GM23248 (cell line): ENCODE data around the gene SIGLEC12. TPM values are rescaled to one million over a fixed set of nuclear protein-coding genes. Genes with fewer than 3 reads are reported as not detected.

Experiments
- DNase-seq: peaks from one replicate; pipeline ENCODE4 v3.0.0-alpha.2; 2015
- H2AFZ ChIP-seq: fragments of 200-600 bp; sonication (generic); 2 replicates; pipeline ENCODE4 v1.6.1; 2016; ENCODE audit warnings: antibody characterized with exemption
- H3F3A ChIP-seq: fragments of 200-600 bp; sonication (generic); 2 replicates; pipeline ENCODE4 v1.6.1; 2016; ENCODE audit warnings: mild to moderate bottlenecking, antibody characterized with exemption, mixed run types; ENCODE audit not compliant: insufficient read depth
- H3K27ac ChIP-seq: fragments of 200-600 bp; sonication (generic); 2 replicates; pipeline ENCODE4 v1.5.1; 2016; ENCODE audit warnings: mild to moderate bottlenecking
- H3K27me3 ChIP-seq: fragments of 200-600 bp; sonication (generic); replicated peaks from 2 replicates; pipeline ENCODE4 v1.6.1; 2016; ENCODE audit warnings: mild to moderate bottlenecking; ENCODE audit not compliant: insufficient read depth
- H3K36me3 ChIP-seq: fragments of 200-600 bp; sonication (generic); 2 replicates; pipeline ENCODE4 v1.6.1; 2016; ENCODE audit warnings: low read depth, mild to moderate bottlenecking
- H3K4me1 ChIP-seq: fragments of 200-600 bp; sonication (generic); 2 replicates; pipeline ENCODE4 v1.6.1; 2016; ENCODE audit warnings: mild to moderate bottlenecking; ENCODE audit not compliant: insufficient read depth
- H3K4me2 ChIP-seq: fragments of 200-600 bp; sonication (generic); one replicate; pipeline ENCODE4 v1.6.1; 2016; ENCODE audit warnings: mild to moderate bottlenecking; ENCODE audit not compliant: unreplicated experiment
- H3K4me3 ChIP-seq: fragments of 200-600 bp; sonication (generic); 2 replicates; pipeline ENCODE4 v1.5.1; 2016; ENCODE audit warnings: mild to moderate bottlenecking
- H3K79me2 ChIP-seq: fragments of 200-600 bp; sonication (generic); 2 replicates; pipeline ENCODE4 v1.6.1; 2016; ENCODE audit warnings: mild to moderate bottlenecking; ENCODE audit not compliant: insufficient read depth
- H3K9ac ChIP-seq: fragments of 200-600 bp; sonication (generic); 2 replicates; pipeline ENCODE4 v1.6.1; 2016; ENCODE audit warnings: mild to moderate bottlenecking
- H3K9me2 ChIP-seq: fragments of 200-600 bp; sonication (generic); 2 replicates; pipeline ENCODE4 v1.6.1; 2016; ENCODE audit warnings: mixed run types, mild to moderate bottlenecking, moderate library complexity; ENCODE audit not compliant: insufficient read depth
- H3K9me3 ChIP-seq: fragments of 200-600 bp; sonication (generic); one replicate; pipeline ENCODE4 v1.6.1; 2017; ENCODE audit warnings: low read depth
- H4K20me1 ChIP-seq: fragments of 200-600 bp; sonication (generic); 2 replicates; pipeline ENCODE4 v1.6.0; 2016; ENCODE audit not compliant: insufficient read depth
- EZH2 ChIP-seq: fragments of 200-600 bp; sonication (generic); IDR thresholded peaks from 2 replicates; pipeline ENCODE4 v1.6.1; 2018; ENCODE audit warnings: antibody characterized with exemption, mild to moderate bottlenecking; ENCODE audit not compliant: insufficient read depth, poor library complexity, severe bottlenecking
- EZH2phosphoT487 ChIP-seq: fragments of 200-600 bp; sonication (generic); IDR thresholded peaks from 2 replicates; pipeline ENCODE4 v1.6.1; 2018; ENCODE audit warnings: antibody characterized with exemption, moderate library complexity, mild to moderate bottlenecking, low read depth; ENCODE audit not compliant: insufficient read depth
- WGBS, 2 experiments: methylation state at CpG; one replicate each; pipeline ENCODE4 v1.1.6; 2015 to 2017; ENCODE audit warnings: low lambda C conversion rate in 2 of 2, low coverage in 1 of 2; ENCODE audit errors: missing lambda C conversion rate in 2 of 2; 5-methylcytosine and 5-hydroxymethylcytosine counted together
- in situ Hi-C: fragments of 300-500 bp; cut with MboI; formaldehyde crosslinking; loops from 2 replicates; pipeline ENCODE4 v1.15.0; 2020
- polyA plus RNA-seq: library from polyadenylated mRNA; unstranded; fragments of >200 nt; fragmentation: Nextera tagmentation; extraction: Ambion mirVana; gene quantifications from 2 replicates; pipeline ENCODE4 v1.2.1, GENCODE V29; 2016
- total RNA-seq: library from RNA; depleted of rRNA; stranded (reverse); fragments of >200 nt; shearing (Covaris generic); gene quantifications from 2 replicates; pipeline ENCODE4 v1.2.3, GENCODE V29; 2014

Gene SIGLEC12
- total and polyA plus RNA-seq, 2 experiments from 2014 or later: not detected

- DNase-seq: peak; percentile 14
- WGBS, 2 experiments: 58 to 63% methylated on average over 9 of the region's 9 CpGs
- Histone ChIP-seq H2AFZ (no peak overlapping the region), H3K27ac (no peak overlapping the region), H3K9me2 (no peaks in the 10 kb centered on the region), H3K4me3 (no peak overlapping the region), H3K4me2 (no peak overlapping the region), H4K20me1 (no peaks in the 10 kb centered on the region), H3K27me3 (peaks cover 8% of the 10 kb centered on the region; the same call in 1 of the 2 replicates), H3K79me2 (no peaks in the 10 kb centered on the region), H3K36me3 (no peaks in the 10 kb centered on the region), H3K9ac (no peak overlapping the region), H3K4me1 (0 out of 2 replicates have a peak, but pooled peaks cover 4% of the 10 kb centered on the region), H3F3A (no peaks in the 10 kb centered on the region), H3K9me3 (no peaks in the 10 kb centered on the region)
- in situ Hi-C loops: no loop called here
- no peak for TF ChIP-seq EZH2phosphoT487
- no peak for TF ChIP-seq EZH2
Observed at GRCh38 chr19:51470966-51471365, 30.6 kb downstream of the SIGLEC12 start.

- Histone ChIP-seq H3K4me2 (no peak overlapping the region), H3F3A (no peaks in the 10 kb centered on the region), H3K27ac (no peak overlapping the region), H3K36me3 (no peaks in the 10 kb centered on the region), H3K79me2 (no peaks in the 10 kb centered on the region), H3K9ac (no peak overlapping the region), H3K4me1 (0 out of 2 replicates have a peak, but pooled peaks cover 4% of the 10 kb centered on the region), H3K9me3 (no peaks in the 10 kb centered on the region), H4K20me1 (no peaks in the 10 kb centered on the region), H3K27me3 (peaks cover 8% of the 10 kb centered on the region; the same call in 1 of the 2 replicates), H3K9me2 (no peaks in the 10 kb centered on the region), H3K4me3 (no peak overlapping the region), H2AFZ (no peak overlapping the region)
- no peak for TF ChIP-seq EZH2
- TF ChIP-seq EZH2phosphoT487: no peak
- WGBS, 2 experiments: 0 to 13% methylated on average over 1 of the region's 1 CpG
- in situ Hi-C loops: loop anchor here (10.0 kb wide), 1 partner anchor 185 kb away; no protein-coding TSS in a partner anchor
- DNase-seq: no peak
Observed at GRCh38 chr19:51469629-51470028, 32.0 kb downstream of the SIGLEC12 start.

- H3K36me3 ChIP-seq: no peaks in the 10 kb centered on the region
- no peak overlapping the region for H2AFZ ChIP-seq
- TF ChIP-seq EZH2phosphoT487 (no peak), EZH2 (no peak)
- no peaks in the 10 kb centered on the region for H3F3A ChIP-seq
- no peak overlapping the region for H3K27ac ChIP-seq
- no peaks in the 10 kb centered on the region for H3K9me2 ChIP-seq
- WGBS, 2 experiments: 14 to 19% methylated on average over 4 of the region's 4 CpGs
- peaks cover 8% of the 10 kb centered on the region; the same call in 1 of the 2 replicates for H3K27me3 ChIP-seq
- H3K9me3 ChIP-seq: no peaks in the 10 kb centered on the region
- H4K20me1 ChIP-seq: no peaks in the 10 kb centered on the region
- no peak overlapping the region for H3K4me3 ChIP-seq
- H3K79me2 ChIP-seq: no peaks in the 10 kb centered on the region
- DNase-seq: no peak
- 0 out of 2 replicates have a peak, but pooled peaks cover 4% of the 10 kb centered on the region for H3K4me1 ChIP-seq
- in situ Hi-C loops: loop anchor here (10.0 kb wide), 1 partner anchor 186 kb away; no protein-coding TSS in a partner anchor
- H3K9ac ChIP-seq: no peak overlapping the region
- no peak overlapping the region for H3K4me2 ChIP-seq
Observed at GRCh38 chr19:51469162-51469561, 32.4 kb downstream of the SIGLEC12 start.

- no peaks in the 10 kb centered on the region for H3K9me3 ChIP-seq
- in situ Hi-C loops: loop anchor here (10.0 kb wide), 1 partner anchor 186 kb away; no protein-coding TSS in a partner anchor
- no peaks in the 10 kb centered on the region for H3K79me2 ChIP-seq
- peaks cover 8% of the 10 kb centered on the region; the same call in 1 of the 2 replicates for H3K27me3 ChIP-seq
- H3K4me3 ChIP-seq: no peak overlapping the region
- H3K9me2 ChIP-seq: no peaks in the 10 kb centered on the region
- no peak for DNase-seq
- WGBS, 2 experiments: 29 to 32% methylated on average over 2 of the region's 2 CpGs
- H3K27ac ChIP-seq: no peak overlapping the region
- no peak overlapping the region for H3K4me2 ChIP-seq
- H4K20me1 ChIP-seq: no peaks in the 10 kb centered on the region
- H3K36me3 ChIP-seq: no peaks in the 10 kb centered on the region
- no peaks in the 10 kb centered on the region for H3F3A ChIP-seq
- H2AFZ ChIP-seq: no peak overlapping the region
- H3K9ac ChIP-seq: no peak overlapping the region
- H3K4me1 ChIP-seq: 0 out of 2 replicates have a peak, but pooled peaks cover 4% of the 10 kb centered on the region
- TF ChIP-seq EZH2phosphoT487 (no peak), EZH2 (no peak)
Observed at GRCh38 chr19:51468545-51468920, 33.1 kb downstream of the SIGLEC12 start.
